Calu3 (cell line): Measurements from ENCODE around the gene CMIP. TPM values are rescaled to one million over a fixed set of nuclear protein-coding genes. Genes with fewer than 3 reads are reported as not detected.
A peak's percentile ranks its signal among the peaks of the same experiment; 100 is the strongest.

Experiments
- BruUV-seq: library from RNA; stranded (reverse); fragments of 400-500 nt; replicated peaks from 2 replicates; lab custom pipeline; 2021; lab: Mats Ljungman, UMichigan
- CTCF ChIA-PET: fragments of 300-600 bp; sonication (Branson Sonifier 250); formaldehyde crosslinking; loops from one replicate; lab custom pipeline; 2022; ENCODE audit warnings: antibody characterized with exemption; lab: Charles Lee
- DNase-seq: peaks from one replicate; pipeline ENCODE4 v3.0.0; 2022
- H3K27ac Mint-ChIP-seq: one replicate; pipeline ENCODE4 v1.8.0; 2022; ENCODE audit warnings: mixed read lengths; ENCODE audit not compliant: unreplicated experiment
- H3K27me3 Mint-ChIP-seq: one replicate; pipeline ENCODE4 v1.8.0; 2022; ENCODE audit warnings: mixed read lengths; ENCODE audit not compliant: unreplicated experiment
- H3K36me3 Mint-ChIP-seq: one replicate; pipeline ENCODE4 v1.8.0; 2022; ENCODE audit warnings: mild to moderate bottlenecking, moderate library complexity, mixed read lengths; ENCODE audit not compliant: insufficient read depth, unreplicated experiment
- H3K4me1 Mint-ChIP-seq: one replicate; pipeline ENCODE4 v1.8.0; 2022; ENCODE audit warnings: mild to moderate bottlenecking, low read depth, mixed read lengths; ENCODE audit not compliant: unreplicated experiment
- H3K4me3 Mint-ChIP-seq: one replicate; pipeline ENCODE4 v1.8.0; 2022; ENCODE audit warnings: mild to moderate bottlenecking, low read depth, moderate library complexity, mixed read lengths; ENCODE audit not compliant: unreplicated experiment
- H3K9me3 Mint-ChIP-seq: one replicate; pipeline ENCODE4 v1.8.0; 2022; ENCODE audit warnings: low read depth, mixed read lengths; ENCODE audit not compliant: unreplicated experiment
- CTCF ChIP-seq: fragments of 200-600 bp; IDR thresholded peaks from one replicate; pipeline ENCODE4 v1.8.0; 2022; ENCODE audit warnings: antibody characterized with exemption; ENCODE audit not compliant: unreplicated experiment
- intact Hi-C: fragments of 100-400 bp; cut with micrococcal nuclease; formaldehyde crosslinking; loops from one replicate; pipeline ENCODE4 v1.10.0; 2022; ENCODE audit not compliant: unreplicated experiment
- total RNA-seq: library from RNA; stranded (reverse); gene quantifications from 2 replicates; pipeline ENCODE4 v1.2.3, GENCODE V29; 2022

The CMIP gene
- total RNA-seq, 1 experiment from 2014 or later: 82.7 TPM

DNA sequence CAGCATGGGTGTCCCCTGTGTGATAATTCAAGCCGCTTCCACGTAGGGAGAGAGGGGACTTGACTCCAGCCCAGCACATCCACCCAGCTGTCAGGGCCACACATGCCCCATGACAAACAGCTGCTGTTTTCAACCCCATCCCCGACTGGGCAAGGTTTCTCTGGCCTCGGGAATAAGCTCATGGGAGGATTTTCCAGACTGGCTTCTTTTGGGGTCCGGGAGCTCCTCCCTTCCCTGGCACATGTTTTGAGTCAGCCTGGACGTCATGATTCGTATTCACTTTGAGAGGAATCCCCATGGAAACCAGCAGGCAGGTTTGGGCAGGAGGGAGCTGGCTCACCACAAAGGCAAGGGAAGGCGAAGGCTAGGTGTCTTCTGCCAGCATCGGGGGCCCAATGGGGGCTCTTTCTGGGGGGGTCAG, 156.4 kb downstream of the CMIP start:
- intact Hi-C loops: no loop called here
- Mint-ChIP-seq H3K4me3 (no peak overlapping the region), H3K36me3 (peaks cover 9% of the 10 kb centered on the region), H3K27me3 (no peaks in the 10 kb centered on the region), H3K27ac (peak overlapping the region; percentile 56), H3K9me3 (no peaks in the 10 kb centered on the region), H3K4me1 (peaks cover 56% of the 10 kb centered on the region)
- no peak for TF ChIP-seq CTCF
- BruUV-seq: no TSS peak
- no peak for DNase-seq
- CTCF ChIA-PET: interaction anchor here (0.5 kb wide), 1 partner anchor 1663 kb away, joined by 5 read pairs; no protein-coding TSS in a partner anchor

DNA sequence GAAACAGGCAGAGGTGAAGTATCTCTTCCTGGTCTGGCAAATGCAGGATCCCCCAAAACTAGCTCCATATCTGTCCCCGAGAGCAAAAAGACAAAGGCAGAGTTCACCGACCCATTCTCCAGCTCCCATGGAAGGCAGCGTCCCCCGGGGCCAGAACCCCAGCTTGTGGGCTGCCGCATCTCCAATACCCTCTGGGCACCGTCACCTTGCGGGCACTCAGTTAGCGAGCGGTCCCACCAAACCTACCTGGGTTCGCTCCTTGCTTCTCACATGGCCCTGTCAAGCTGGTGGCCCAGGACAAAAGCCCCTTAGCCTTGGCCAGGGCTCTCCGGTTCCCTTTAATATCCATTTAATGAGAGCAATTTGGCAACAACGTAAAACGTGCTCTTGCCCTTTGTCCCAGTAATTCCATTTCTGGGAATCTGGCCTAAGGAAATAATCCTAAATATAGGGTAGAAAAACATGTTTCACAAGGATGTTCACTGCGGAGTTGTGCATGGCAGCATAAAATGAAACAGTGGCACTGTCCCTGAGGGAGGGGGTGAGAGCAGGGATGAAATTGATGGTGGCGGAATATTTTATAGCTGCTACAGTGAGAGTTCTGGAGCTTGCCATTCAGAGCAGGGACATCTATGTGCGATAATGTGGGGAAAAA, 157.1 kb downstream of the CMIP start:
- DNase-seq: no peak
- no peak overlapping the region for H3K27ac Mint-ChIP-seq
- no peaks in the 10 kb centered on the region for H3K9me3 Mint-ChIP-seq
- BruUV-seq: no TSS peak
- H3K4me1 Mint-ChIP-seq: peaks cover 56% of the 10 kb centered on the region
- no peak for TF ChIP-seq CTCF
- no peaks in the 10 kb centered on the region for H3K27me3 Mint-ChIP-seq
- intact Hi-C loops: no loop called here
- CTCF ChIA-PET: no interaction called here
- H3K36me3 Mint-ChIP-seq: peaks cover 13% of the 10 kb centered on the region
- H3K4me3 Mint-ChIP-seq: no peak overlapping the region

GRCh38 chr16:81602256-81602776, 157.7 kb downstream of the CMIP start:
- Mint-ChIP-seq H3K36me3 (peaks cover 19% of the 10 kb centered on the region), H3K4me1 (peaks cover 50% of the 10 kb centered on the region), H3K27me3 (no peaks in the 10 kb centered on the region), H3K9me3 (no peaks in the 10 kb centered on the region), H3K4me3 (no peak overlapping the region), H3K27ac (no peak overlapping the region)
- DNase-seq: no peak
- no TSS peak for BruUV-seq
- TF ChIP-seq CTCF: no peak
- intact Hi-C loops: no loop called here
- CTCF ChIA-PET: no interaction called here

DNA sequence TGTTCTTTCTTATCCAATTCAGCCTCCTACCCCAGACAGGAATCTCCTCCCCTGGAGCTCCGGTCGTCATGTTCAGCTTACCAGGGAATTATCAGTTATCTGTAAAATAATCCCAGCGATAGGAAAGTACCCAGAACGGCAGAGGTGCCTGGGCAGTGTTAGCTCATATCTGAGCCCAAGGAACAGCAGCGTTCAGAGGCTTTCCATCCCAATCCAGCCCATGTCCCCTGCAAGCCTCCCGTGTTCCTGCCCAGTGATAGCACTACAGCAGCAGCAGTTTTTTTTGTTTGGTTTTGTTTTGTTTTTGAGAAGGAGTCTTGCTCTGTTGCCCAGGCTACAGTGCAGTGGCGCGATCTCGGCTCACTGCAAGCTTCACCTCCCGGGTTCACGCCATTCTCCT, 158.2 kb downstream of the CMIP start:
- intact Hi-C loops: no loop called here
- H3K36me3 Mint-ChIP-seq: peaks cover 21% of the 10 kb centered on the region
- no TSS peak for BruUV-seq
- peaks cover 46% of the 10 kb centered on the region for H3K4me1 Mint-ChIP-seq
- no peak for TF ChIP-seq CTCF
- H3K27me3 Mint-ChIP-seq: no peaks in the 10 kb centered on the region
- no peak for DNase-seq
- H3K27ac Mint-ChIP-seq: no peak overlapping the region
- CTCF ChIA-PET: no interaction called here
- no peaks in the 10 kb centered on the region for H3K9me3 Mint-ChIP-seq
- no peak overlapping the region for H3K4me3 Mint-ChIP-seq
